ENCODE results near the gene PDLIM7. TPM values are rescaled to one million over a fixed set of nuclear protein-coding genes. Genes with fewer than 3 reads are reported as not detected.
"Not testable (repeated sequence)": the region's sequence is repeated elsewhere in the genome, so short reads cannot be mapped to it uniquely, and the experiment has no call there.

Gene PDLIM7
- total RNA-seq, 2 donors from 2014 or later: 34.9 to 38.8 TPM

- Mint-ChIP-seq H3K4me1 (peaks cover 16% of the 10 kb centered on the region), H3K36me3 (ENCODE audit: low read depth) (peaks cover 17% of the 10 kb centered on the region), H3K27ac (peak overlapping the region; percentile 70), H3K9me3 (no peaks in the 10 kb centered on the region), H3K4me3 (peak overlapping the region; percentile 86), H3K27me3 (no peaks in the 10 kb centered on the region)
- ATAC-seq (replicated peaks): peak; percentile 59
Measured at GRCh38 chr5:177494346-177495195, 2.8 kb downstream of the PDLIM7 start.

- H3K27ac Mint-ChIP-seq: peak overlapping the region; percentile 70
- H3K9me3 Mint-ChIP-seq: no peaks in the 10 kb centered on the region
- no peaks in the 10 kb centered on the region for H3K27me3 Mint-ChIP-seq
- peak overlapping the region; percentile 58 for H3K4me3 Mint-ChIP-seq
- ATAC-seq (replicated peaks): no peak
- peaks cover 15% of the 10 kb centered on the region for H3K4me1 Mint-ChIP-seq
- peaks cover 17% of the 10 kb centered on the region for H3K36me3 Mint-ChIP-seq (ENCODE audit: low read depth)
Measured at GRCh38 chr5:177493795-177494345, 3.5 kb downstream of the PDLIM7 start.

- H3K4me3 Mint-ChIP-seq: no peak overlapping the region
- H3K4me1 Mint-ChIP-seq: peaks cover 8% of the 10 kb centered on the region
- H3K36me3 Mint-ChIP-seq (ENCODE audit: low read depth): peaks cover 17% of the 10 kb centered on the region
- H3K9me3 Mint-ChIP-seq: no peaks in the 10 kb centered on the region
- H3K27ac Mint-ChIP-seq: peak overlapping the region; percentile 67
- no peak for ATAC-seq (replicated peaks)
- H3K27me3 Mint-ChIP-seq: no peaks in the 10 kb centered on the region
Measured at GRCh38 chr5:177492841-177493240, 4.6 kb downstream of the PDLIM7 start.

- H3K4me1 Mint-ChIP-seq: peaks cover 8% of the 10 kb centered on the region
- no peak for ATAC-seq (replicated peaks)
- H3K27me3 Mint-ChIP-seq: no peaks in the 10 kb centered on the region
- peaks cover 17% of the 10 kb centered on the region for H3K36me3 Mint-ChIP-seq (ENCODE audit: low read depth)
- H3K9me3 Mint-ChIP-seq: no peaks in the 10 kb centered on the region
- H3K4me3 Mint-ChIP-seq: no peak overlapping the region
- peak overlapping the region; percentile 67 for H3K27ac Mint-ChIP-seq
Measured at GRCh38 chr5:177491983-177492746, 5.2 kb downstream of the PDLIM7 start.

GRCh38 chr5:177491429-177491945, 5.9 kb downstream of the PDLIM7 start:
- Mint-ChIP-seq H3K36me3 (ENCODE audit: low read depth) (peaks cover 17% of the 10 kb centered on the region), H3K27ac (no peak overlapping the region)

GRCh38 chr5:177490992-177491391, 6.4 kb downstream of the PDLIM7 start:
- ATAC-seq (replicated peaks): no peak
- H3K27me3 Mint-ChIP-seq: no peaks in the 10 kb centered on the region
- H3K9me3 Mint-ChIP-seq: no peaks in the 10 kb centered on the region
- H3K27ac Mint-ChIP-seq: no peak overlapping the region
- no peak overlapping the region for H3K4me3 Mint-ChIP-seq
- peaks cover 8% of the 10 kb centered on the region for H3K4me1 Mint-ChIP-seq
- H3K36me3 Mint-ChIP-seq (ENCODE audit: low read depth): peaks cover 17% of the 10 kb centered on the region

More at GRCh38 chr5:177491429-177491945, 5.9 kb downstream of the PDLIM7 start:
- Mint-ChIP-seq H3K4me1 (peaks cover 8% of the 10 kb centered on the region), H3K4me3 (no peak overlapping the region), H3K9me3 (no peaks in the 10 kb centered on the region), H3K27me3 (no peaks in the 10 kb centered on the region)
- ATAC-seq (replicated peaks): peak; percentile 32

GRCh38 chr5:177490311-177490991, 7.0 kb downstream of the PDLIM7 start:
- Mint-ChIP-seq H3K36me3 (ENCODE audit: low read depth) (peaks cover 17% of the 10 kb centered on the region), H3K4me1 (peaks cover 8% of the 10 kb centered on the region), H3K9me3 (no peaks in the 10 kb centered on the region), H3K4me3 (no peak overlapping the region), H3K27me3 (no peaks in the 10 kb centered on the region), H3K27ac (no peak overlapping the region)
- no peak for ATAC-seq (replicated peaks)

GRCh38 chr5:177489119-177489716, 8.2 kb downstream of the PDLIM7 start:
- ATAC-seq (replicated peaks): no peak
- Mint-ChIP-seq H3K27me3 (no peaks in the 10 kb centered on the region), H3K9me3 (no peaks in the 10 kb centered on the region), H3K4me1 (peaks cover 8% of the 10 kb centered on the region), H3K27ac (no peak overlapping the region), H3K4me3 (no peak overlapping the region), H3K36me3 (ENCODE audit: low read depth) (peaks cover 17% of the 10 kb centered on the region)

- no peak overlapping the region for H3K27ac Mint-ChIP-seq
- peaks cover 5% of the 10 kb centered on the region for H3K4me1 Mint-ChIP-seq
- H3K4me3 Mint-ChIP-seq: no peak overlapping the region
- no peaks in the 10 kb centered on the region for H3K9me3 Mint-ChIP-seq
- H3K36me3 Mint-ChIP-seq (ENCODE audit: low read depth): peaks cover 17% of the 10 kb centered on the region
- ATAC-seq (replicated peaks): no peak
- H3K27me3 Mint-ChIP-seq: no peaks in the 10 kb centered on the region
Measured at GRCh38 chr5:177487975-177488374, 9.4 kb downstream of the PDLIM7 start.

- ATAC-seq (replicated peaks): no peak
- Mint-ChIP-seq H3K27ac (no peak overlapping the region), H3K4me1 (no peaks in the 10 kb centered on the region), H3K4me3 (no peak overlapping the region), H3K27me3 (no peaks in the 10 kb centered on the region), H3K9me3 (no peaks in the 10 kb centered on the region), H3K36me3 (ENCODE audit: low read depth) (peaks cover 17% of the 10 kb centered on the region)
Measured at GRCh38 chr5:177487144-177487543, 10.3 kb downstream of the PDLIM7 start.

- no peak overlapping the region for H3K4me3 Mint-ChIP-seq
- H3K4me1 Mint-ChIP-seq: no peaks in the 10 kb centered on the region
- peaks cover 16% of the 10 kb centered on the region for H3K36me3 Mint-ChIP-seq (ENCODE audit: low read depth)
- ATAC-seq (replicated peaks): no peak
- H3K27me3 Mint-ChIP-seq: no peaks in the 10 kb centered on the region
- no peaks in the 10 kb centered on the region for H3K9me3 Mint-ChIP-seq
- H3K27ac Mint-ChIP-seq: no peak overlapping the region
Measured at GRCh38 chr5:177486256-177486655, 11.1 kb downstream of the PDLIM7 start.

- H3K27ac Mint-ChIP-seq; H3K4me3 Mint-ChIP-seq; H3K9me3 Mint-ChIP-seq; H3K4me1 Mint-ChIP-seq; H3K27me3 Mint-ChIP-seq; ATAC-seq (replicated peaks): not testable (repeated sequence)
- H3K36me3 Mint-ChIP-seq (ENCODE audit: low read depth): peaks cover 11% of the 10 kb centered on the region
Measured at GRCh38 chr5:177485753-177486152, 11.7 kb downstream of the PDLIM7 start.

GRCh38 chr5:177484902-177485549, 12.4 kb downstream of the PDLIM7 start:
- no peak overlapping the region for H3K27ac Mint-ChIP-seq
- H3K27me3 Mint-ChIP-seq: no peaks in the 10 kb centered on the region
- peaks cover 3% of the 10 kb centered on the region for H3K36me3 Mint-ChIP-seq (ENCODE audit: low read depth)

More at GRCh38 chr5:177484902-177485549, 12.4 kb downstream of the PDLIM7 start:
- ATAC-seq (replicated peaks): no peak
- Mint-ChIP-seq H3K9me3 (no peaks in the 10 kb centered on the region), H3K4me3 (no peak overlapping the region), H3K4me1 (no peaks in the 10 kb centered on the region)
